Naive thymus-derived CD4-positive, alpha-beta T cell (primary cell): ENCODE results near the gene DDX25. TPM values are rescaled to one million over a fixed set of nuclear protein-coding genes. Genes with fewer than 3 reads are reported as not detected.

Experiments used
- ATAC-seq: fragments of 150-1000 bp; cut with Tn5 transposase; 2 replicates; pipeline ENCODE4 v1.10.0; 2021; ENCODE audit warnings: mild to moderate bottlenecking, moderate library complexity
- CTCF ChIA-PET: fragments of 350-600 bp; sonication (Branson Sonifier 250); formaldehyde crosslinking; loops from one replicate; lab custom pipeline; 2021; ENCODE audit warnings: antibody characterized with exemption; lab: Charles Lee
- POLR2A ChIA-PET: fragments of 350-600 bp; sonication (Branson Sonifier 250); formaldehyde crosslinking; loops from one replicate; lab custom pipeline; 2021; ENCODE audit warnings: antibody characterized with exemption, inconsistent platforms; lab: Charles Lee
- DNase-seq, 9 donors: peaks; one replicate each; pipeline versions ENCODE4 v3.0.0 to v3.0.0-alpha.2; 2020 to 2022; ENCODE audit warnings: mixed read lengths in 1 of 9
- H3K27ac ChIP-seq: one replicate; pipeline ENCODE4 v1.7.0; 2013; ENCODE audit warnings: mild to moderate bottlenecking, low read depth, low read length, moderate library complexity
- H3K27me3 ChIP-seq, 2 donors: one replicate each; pipeline ENCODE4 v1.7.0; 2013; ENCODE audit warnings: low read length in 2 of 2, mild to moderate bottlenecking in 2 of 2, moderate library complexity in 2 of 2; ENCODE audit not compliant: control insufficient read depth in 2 of 2, insufficient read depth in 2 of 2
- H3K36me3 ChIP-seq, 3 experiments: 1 replicate in 2 of 3; 2 replicates in 1 of 3; pipeline ENCODE4 v1.7.0; 2013; ENCODE audit warnings: low read length in 3 of 3, mild to moderate bottlenecking in 3 of 3, moderate library complexity in 1 of 3; ENCODE audit not compliant: insufficient read depth in 3 of 3, control insufficient read depth in 2 of 3
- H3K4me1 ChIP-seq, 2 donors: one replicate each; pipeline ENCODE4 v1.7.0; 2013; ENCODE audit warnings: low read length in 2 of 2, mild to moderate bottlenecking in 2 of 2, moderate library complexity in 1 of 2; ENCODE audit not compliant: control insufficient read depth in 2 of 2, insufficient read depth in 2 of 2
- H3K4me3 ChIP-seq: 2 replicates; pipeline ENCODE4 v1.7.0; 2013; ENCODE audit warnings: mild to moderate bottlenecking, low read length
- H3K9me3 ChIP-seq, 3 experiments: 1 replicate in 2 of 3; 2 replicates in 1 of 3; pipeline ENCODE4 v1.7.0; 2013; ENCODE audit warnings: low read length in 3 of 3; ENCODE audit not compliant: control insufficient read depth in 2 of 3
- H3K27ac Mint-ChIP-seq, 9 donors: one replicate each; pipeline ENCODE4 v1.8.0; 2020 to 2022; ENCODE audit warnings: mixed read lengths in 9 of 9, mild to moderate bottlenecking in 8 of 9, moderate library complexity in 5 of 9, inconsistent platforms in 2 of 9
- H3K27me3 Mint-ChIP-seq, 5 donors: one replicate each; pipeline ENCODE4 v1.8.0; 2021 to 2022; ENCODE audit warnings: mixed read lengths in 5 of 5, mild to moderate bottlenecking in 1 of 5
- H3K36me3 Mint-ChIP-seq, 5 donors: one replicate each; pipeline ENCODE4 v1.8.0; 2020 to 2022; ENCODE audit warnings: mixed read lengths in 5 of 5, mild to moderate bottlenecking in 3 of 5, inconsistent platforms in 1 of 5
- H3K4me1 Mint-ChIP-seq, 7 donors: one replicate each; pipeline ENCODE4 v1.8.0; 2020 to 2022; ENCODE audit warnings: mixed read lengths in 7 of 7, mild to moderate bottlenecking in 3 of 7, inconsistent platforms in 1 of 7
- H3K4me3 Mint-ChIP-seq, 10 donors: one replicate each; pipeline ENCODE4 v1.8.0; 2020 to 2022; ENCODE audit warnings: mild to moderate bottlenecking in 10 of 10, mixed read lengths in 10 of 10, moderate library complexity in 6 of 10, inconsistent platforms in 2 of 10
- H3K9me3 Mint-ChIP-seq, 11 donors: one replicate each; pipeline ENCODE4 v1.8.0; 2020 to 2022; ENCODE audit warnings: mixed read lengths in 11 of 11, mild to moderate bottlenecking in 4 of 11, inconsistent platforms in 1 of 11, moderate library complexity in 1 of 11
- intact Hi-C, 2 donors: fragments of 100-400 bp; cut with micrococcal nuclease; formaldehyde crosslinking; loops; one replicate each; pipeline ENCODE4 v1.15.1; 2023
- polyA plus RNA-seq, 2 donors: library from polyadenylated mRNA; unstranded; fragments of 300-500 nt; fragmentation: Illumina TruSeq; gene quantifications; one replicate each; pipeline ENCODE4 v1.2.3, GENCODE V29; 2021
- total RNA-seq, 6 experiments: library from RNA in 5 of 6; stranded (reverse) in 5 of 6; gene quantifications; 1 replicate in 5 of 6; 2 replicates in 1 of 6; pipeline ENCODE4 v1.2.3 and lab custom pipeline; 2021 to 2026

The DDX25 gene
- total and polyA plus RNA-seq, 7 experiments from 2014 or later = 0.02 to 0.05 TPM; not detected in 5

GRCh38 chr11:125959931-125960330, 55.6 kb downstream of the DDX25 start:
- no peak for ATAC-seq
- H3K27me3 ChIP-seq = no peaks in the 10 kb centered on the region
- ChIA-PET POLR2A (no interaction called here), CTCF (no interaction called here)
- intact Hi-C loops = no loop called here
- H3K4me3 ChIP-seq = no peak overlapping the region
- H3K36me3 Mint-ChIP-seq = peaks cover 0 to 46% (median 33%) of the 10 kb centered on the region in 5 donors
- H3K27ac ChIP-seq = no peak overlapping the region
- no peak for DNase-seq
- no peaks in the 10 kb centered on the region for H3K36me3 ChIP-seq
- H3K27ac Mint-ChIP-seq = no peak overlapping the region
- H3K27me3 Mint-ChIP-seq = no peaks in the 10 kb centered on the region
- H3K4me1 Mint-ChIP-seq = peaks cover 3 to 7% (median 5%) of the 10 kb centered on the region in 7 donors
- H3K9me3 Mint-ChIP-seq = peaks cover 0 to 22% (median 9%) of the 10 kb centered on the region in 11 donors
- H3K9me3 ChIP-seq = peaks cover 0 to 4% (median 0%) of the 10 kb centered on the region in 3 experiments
- H3K4me3 Mint-ChIP-seq = no peak overlapping the region
- H3K4me1 ChIP-seq = no peaks in the 10 kb centered on the region

GRCh38 chr11:125960771-125961170, 56.5 kb downstream of the DDX25 start:
- H3K27me3 Mint-ChIP-seq = no peaks in the 10 kb centered on the region
- Histone ChIP-seq H3K27ac (no peak overlapping the region), H3K9me3 (peaks cover 0 to 4% (median 0%) of the 10 kb centered on the region in 3 experiments), H3K27me3 (no peaks in the 10 kb centered on the region), H3K36me3 (no peaks in the 10 kb centered on the region), H3K4me3 (no peak overlapping the region), H3K4me1 (no peaks in the 10 kb centered on the region)
- intact Hi-C loops = no loop called here
- peaks cover 3 to 7% (median 5%) of the 10 kb centered on the region in 7 donors for H3K4me1 Mint-ChIP-seq
- H3K27ac Mint-ChIP-seq = no peak overlapping the region
- POLR2A ChIA-PET = no interaction called here
- no peak for ATAC-seq
- H3K4me3 Mint-ChIP-seq = no peak overlapping the region
- H3K36me3 Mint-ChIP-seq = peaks cover 0 to 47% (median 37%) of the 10 kb centered on the region in 5 donors
- DNase-seq = no peak
- CTCF ChIA-PET = no interaction called here
- H3K9me3 Mint-ChIP-seq = peaks cover 0 to 22% (median 9%) of the 10 kb centered on the region in 11 donors

GRCh38 chr11:125967515-125967914, 63.2 kb downstream of the DDX25 start:
- Histone ChIP-seq H3K36me3 (no peaks in the 10 kb centered on the region), H3K4me3 (no peak overlapping the region), H3K27me3 (no peaks in the 10 kb centered on the region), H3K27ac (no peak overlapping the region), H3K4me1 (no peaks in the 10 kb centered on the region), H3K9me3 (peaks cover 0 to 3% (median 0%) of the 10 kb centered on the region in 3 experiments)
- DNase-seq (no peak), ATAC-seq (no peak)
- Mint-ChIP-seq H3K36me3 (peaks cover 0 to 35% (median 27%) of the 10 kb centered on the region in 5 donors), H3K27ac (no peak overlapping the region), H3K27me3 (no peaks in the 10 kb centered on the region), H3K4me3 (no peak overlapping the region), H3K4me1 (no peaks in the 10 kb centered on the region), H3K9me3 (peaks cover 0 to 15% (median 5%) of the 10 kb centered on the region in 11 donors)
- POLR2A ChIA-PET = no interaction called here
- CTCF ChIA-PET = no interaction called here
- intact Hi-C loops = no loop called here

GRCh38 chr11:125968354-125968753, 64.0 kb downstream of the DDX25 start:
- ChIA-PET POLR2A (no interaction called here), CTCF (no interaction called here)
- no peaks in the 10 kb centered on the region for H3K27me3 Mint-ChIP-seq
- Histone ChIP-seq H3K27me3 (no peaks in the 10 kb centered on the region), H3K9me3 (no peaks in the 10 kb centered on the region), H3K27ac (no peak overlapping the region), H3K4me1 (no peaks in the 10 kb centered on the region), H3K36me3 (no peaks in the 10 kb centered on the region), H3K4me3 (no peak overlapping the region)
- no peak overlapping the region for H3K27ac Mint-ChIP-seq
- peaks cover 0 to 27% (median 23%) of the 10 kb centered on the region in 5 donors for H3K36me3 Mint-ChIP-seq
- no peak for ATAC-seq
- no peak overlapping the region for H3K4me3 Mint-ChIP-seq
- no peak for DNase-seq
- intact Hi-C loops = no loop called here
- no peaks in the 10 kb centered on the region for H3K4me1 Mint-ChIP-seq
- H3K9me3 Mint-ChIP-seq = peaks cover 0 to 7% (median 0%) of the 10 kb centered on the region in 11 donors

- no peaks in the 10 kb centered on the region for H3K9me3 Mint-ChIP-seq
- H3K4me1 ChIP-seq = no peaks in the 10 kb centered on the region
- intact Hi-C loops = no loop called here
- no peak overlapping the region for H3K4me3 Mint-ChIP-seq
- H3K36me3 ChIP-seq = no peaks in the 10 kb centered on the region
- no peaks in the 10 kb centered on the region for H3K4me1 Mint-ChIP-seq
- no peaks in the 10 kb centered on the region for H3K9me3 ChIP-seq
- no peak for DNase-seq
- H3K27ac Mint-ChIP-seq = no peak overlapping the region
- H3K27me3 Mint-ChIP-seq = peaks cover 0 to 3% (median 0%) of the 10 kb centered on the region in 5 donors
- no peaks in the 10 kb centered on the region for H3K27me3 ChIP-seq
- H3K27ac ChIP-seq = no peak overlapping the region
- ATAC-seq = no peak
- H3K4me3 ChIP-seq = no peak overlapping the region
- CTCF ChIA-PET = no interaction called here
- POLR2A ChIA-PET = no interaction called here
- H3K36me3 Mint-ChIP-seq = peaks cover 0 to 18% (median 10%) of the 10 kb centered on the region in 5 donors
Measured at GRCh38 chr11:125971618-125972017, 67.3 kb downstream of the DDX25 start.

GRCh38 chr11:125974284-125974683, 70.0 kb downstream of the DDX25 start:
- Histone ChIP-seq H3K9me3 (no peaks in the 10 kb centered on the region), H3K4me3 (no peak overlapping the region), H3K36me3 (no peaks in the 10 kb centered on the region), H3K27me3 (no peaks in the 10 kb centered on the region), H3K27ac (no peak overlapping the region), H3K4me1 (no peaks in the 10 kb centered on the region)
- Mint-ChIP-seq H3K9me3 (no peaks in the 10 kb centered on the region), H3K27ac (no peak overlapping the region), H3K36me3 (peaks cover 0 to 34% (median 17%) of the 10 kb centered on the region in 5 donors), H3K4me1 (no peaks in the 10 kb centered on the region), H3K27me3 (peaks cover 0 to 3% (median 0%) of the 10 kb centered on the region in 5 donors), H3K4me3 (no peak overlapping the region)
- ChIA-PET POLR2A (no interaction called here), CTCF (no interaction called here)
- ATAC-seq (no peak), DNase-seq (no peak)
- intact Hi-C loops = no loop called here

GRCh38 chr11:125975634-125976033, 71.3 kb downstream of the DDX25 start:
- intact Hi-C loops = no loop called here
- Histone ChIP-seq H3K4me1 (no peaks in the 10 kb centered on the region), H3K4me3 (no peak overlapping the region), H3K36me3 (no peaks in the 10 kb centered on the region), H3K9me3 (no peaks in the 10 kb centered on the region), H3K27ac (no peak overlapping the region), H3K27me3 (no peaks in the 10 kb centered on the region)
- no peak for DNase-seq
- POLR2A ChIA-PET = no interaction called here
- H3K4me1 Mint-ChIP-seq = no peaks in the 10 kb centered on the region
- ATAC-seq = no peak
- peaks cover 0 to 34% (median 16%) of the 10 kb centered on the region in 5 donors for H3K36me3 Mint-ChIP-seq
- H3K27me3 Mint-ChIP-seq = peaks cover 0 to 3% (median 0%) of the 10 kb centered on the region in 5 donors
- H3K9me3 Mint-ChIP-seq = no peaks in the 10 kb centered on the region
- no peak overlapping the region for H3K27ac Mint-ChIP-seq
- CTCF ChIA-PET = no interaction called here
- no peak overlapping the region for H3K4me3 Mint-ChIP-seq
